CD14-positive monocyte (primary cell): Measurements from ENCODE around the gene MICALL1. TPM values are rescaled to one million over a fixed set of nuclear protein-coding genes. Genes with fewer than 3 reads are reported as not detected.

ENCODE experiments used
- DNase-seq, 3 donors: peaks; one replicate each; pipeline ENCODE4 v3.0.0-alpha.2; 2011 to 2022
- H2AFZ ChIP-seq: 2 replicates; pipeline ENCODE4 v1.6.0; 2012; ENCODE audit warnings: mild to moderate bottlenecking, low read depth, low read length, inconsistent platforms; ENCODE audit not compliant: insufficient read depth, poor library complexity, severe bottlenecking
- H3K27ac ChIP-seq, 2 donors: 1 replicate in 1 of 2; 2 replicates in 1 of 2; pipeline ENCODE4 v1.5.1; 2012 to 2013; ENCODE audit warnings: low read length in 2 of 2, control low read depth in 1 of 2, inconsistent platforms in 1 of 2, low read depth in 1 of 2, mild to moderate bottlenecking in 1 of 2
- H3K27me3 ChIP-seq, 2 donors: one replicate each; pipeline versions ENCODE4 v1.6.0 to v1.6.1; 2011 to 2013; ENCODE audit warnings: low read length in 2 of 2; ENCODE audit not compliant: control insufficient read depth in 2 of 2, insufficient read depth in 2 of 2
- H3K36me3 ChIP-seq, 2 donors: replicated peaks in 1 of 2; 1 replicate in 1 of 2; 2 replicates in 1 of 2; pipeline versions ENCODE4 v1.5.1 to v1.6.1; 2012 to 2013; ENCODE audit warnings: low read length in 2 of 2, control low read depth in 1 of 2, inconsistent platforms in 1 of 2, mild to moderate bottlenecking in 1 of 2; ENCODE audit not compliant: insufficient read depth in 2 of 2, control insufficient read depth in 1 of 2
- H3K4me1 ChIP-seq, 2 donors: 1 replicate in 1 of 2; 2 replicates in 1 of 2; pipeline versions ENCODE4 v1.5.1 to v1.6.1; 2012 to 2013; ENCODE audit warnings: low read length in 2 of 2, control low read depth in 1 of 2, inconsistent platforms in 1 of 2, mild to moderate bottlenecking in 1 of 2, moderate library complexity in 1 of 2; ENCODE audit not compliant: insufficient read depth in 2 of 2, control insufficient read depth in 1 of 2
- H3K4me2 ChIP-seq: replicated peaks from 2 replicates; pipeline ENCODE3; 2012; ENCODE audit warnings: low read length, moderate library complexity, mild to moderate bottlenecking; ENCODE audit not compliant: poor library complexity, severe bottlenecking; ENCODE audit errors: extremely low read depth
- H3K4me3 ChIP-seq, 3 experiments: fragments of 200-600 bp in 1 of 3; sonication (generic) in 1 of 3; replicated peaks in 1 of 3; 1 replicate in 2 of 3; 2 replicates in 1 of 3; pipeline ENCODE4 v1.5.1; 2011 to 2013; ENCODE audit warnings: low read length in 3 of 3, mild to moderate bottlenecking in 3 of 3, control low read depth in 2 of 3, low read depth in 2 of 3, inconsistent platforms in 1 of 3, moderate library complexity in 1 of 3
- H3K79me2 ChIP-seq: 2 replicates; pipeline ENCODE4 v1.6.0; 2012; ENCODE audit warnings: mild to moderate bottlenecking, control low read depth, inconsistent platforms, low read length, moderate library complexity; ENCODE audit not compliant: insufficient read depth
- H3K9ac ChIP-seq: 2 replicates; pipeline ENCODE4 v1.6.0; 2017; ENCODE audit warnings: low read length, mild to moderate bottlenecking; ENCODE audit not compliant: insufficient read depth, poor library complexity, severe bottlenecking
- H3K9me3 ChIP-seq, 2 donors: replicated peaks in 1 of 2; 1 replicate in 1 of 2; 2 replicates in 1 of 2; pipeline versions ENCODE4 v1.5.1 to v1.6.1; 2012 to 2013; ENCODE audit warnings: low read length in 2 of 2, control low read depth in 1 of 2; ENCODE audit not compliant: control insufficient read depth in 1 of 2, insufficient read depth in 1 of 2
- H4K20me1 ChIP-seq: 2 replicates; pipeline ENCODE4 v1.6.0; 2012; ENCODE audit warnings: mild to moderate bottlenecking, low read length, control low read depth, moderate library complexity; ENCODE audit not compliant: insufficient read depth
- H3K27ac Mint-ChIP-seq, 7 donors: one replicate each; pipeline ENCODE4 v1.8.0; 2020; ENCODE audit warnings: mild to moderate bottlenecking in 7 of 7, mixed read lengths in 7 of 7, moderate library complexity in 6 of 7, inconsistent platforms in 2 of 7
- H3K27me3 Mint-ChIP-seq, 3 donors: one replicate each; pipeline ENCODE4 v1.8.0; 2021 to 2022; ENCODE audit warnings: low read depth in 3 of 3, mild to moderate bottlenecking in 3 of 3, mixed read lengths in 3 of 3, moderate library complexity in 3 of 3, inconsistent platforms in 1 of 3
- H3K36me3 Mint-ChIP-seq, 2 donors: one replicate each; pipeline ENCODE4 v1.8.0; 2020; ENCODE audit warnings: mixed read lengths in 2 of 2, inconsistent platforms in 1 of 2, mild to moderate bottlenecking in 1 of 2
- H3K4me1 Mint-ChIP-seq: one replicate; pipeline ENCODE4 v1.8.0; 2020; ENCODE audit warnings: mild to moderate bottlenecking, mixed read lengths
- H3K4me3 Mint-ChIP-seq, 2 donors: one replicate each; pipeline ENCODE4 v1.8.0; 2020; ENCODE audit warnings: mild to moderate bottlenecking in 2 of 2, mixed read lengths in 2 of 2, moderate library complexity in 1 of 2
- H3K9me3 Mint-ChIP-seq, 7 donors: one replicate each; pipeline ENCODE4 v1.8.0; 2020 to 2022; ENCODE audit warnings: mixed read lengths in 7 of 7, mild to moderate bottlenecking in 6 of 7, moderate library complexity in 6 of 7, inconsistent platforms in 2 of 7
- CTCF ChIP-seq: fragments of 200-600 bp; IDR thresholded peaks from one replicate; pipeline ENCODE4 v1.8.0; 2022; ENCODE audit warnings: antibody characterized with exemption, mild to moderate bottlenecking
- WGBS: methylation state at CpG from one replicate; pipeline ENCODE4 v1.1.5; 2013; ENCODE audit warnings: missing lambda C conversion rate; ENCODE audit not compliant: insufficient coverage; 5-methylcytosine and 5-hydroxymethylcytosine counted together
- intact Hi-C, 2 donors: fragments of 100-400 bp; cut with micrococcal nuclease; formaldehyde crosslinking; loops; one replicate each; pipeline versions ENCODE4 v1.15.0 to v1.15.1; 2023
- polyA plus RNA-seq, 3 donors: library from polyadenylated mRNA; depleted of rRNA in 1 of 3; unstranded in 2 of 3; stranded (reverse) in 1 of 3; fragments of 300-500 nt in 2 of 3; fragments of >200 nt in 1 of 3; fragmentation: Illumina TruSeq in 2 of 3; gene quantifications; 1 replicate in 2 of 3; 2 replicates in 1 of 3; pipeline ENCODE4 v1.2.3, GENCODE V29; 2012 to 2021

MICALL1 gene
- polyA plus RNA-seq, 3 donors: 0.51 to 7.0 (median 1.3) TPM

- Mint-ChIP-seq H3K27ac (no peak overlapping the region), H3K27me3 (peaks cover 0 to 3% (median 0%) of the 10 kb centered on the region in 3 donors), H3K9me3 (no peaks in the 10 kb centered on the region), H3K4me3 (no peak overlapping the region), H3K36me3 (peaks cover 43 to 68% of the 10 kb centered on the region in 2 donors), H3K4me1 (no peaks in the 10 kb centered on the region)
- Histone ChIP-seq H3K9ac (no peak overlapping the region), H3K4me1 (no peaks in the 10 kb centered on the region), H2AFZ (no peak overlapping the region), H3K9me3 (no peaks in the 10 kb centered on the region), H3K79me2 (no peaks in the 10 kb centered on the region), H3K36me3 (peaks cover 48 to 58% of the 10 kb centered on the region in 2 donors), H4K20me1 (no peaks in the 10 kb centered on the region), H3K27ac (no peak overlapping the region), H3K4me3 (no peak overlapping the region), H3K27me3 (no peaks in the 10 kb centered on the region), H3K4me2 (no peak overlapping the region)
- no peak for DNase-seq
- intact Hi-C loops: no loop called here
- no peak for TF ChIP-seq CTCF
- WGBS: 95% methylated on average over 3 of the region's 5 CpGs
These were observed 21.5 kb downstream of the MICALL1 start for GRCh38 chr22:37927637-37927936.

- Histone ChIP-seq H3K4me1 (peaks cover 6 to 8% of the 10 kb centered on the region in 2 donors), H3K4me2 (no peak overlapping the region), H3K27me3 (no peaks in the 10 kb centered on the region), H3K36me3 (peaks cover 50 to 53% of the 10 kb centered on the region in 2 donors), H2AFZ (no peak overlapping the region), H3K79me2 (no peaks in the 10 kb centered on the region), H3K27ac (no peak overlapping the region), H4K20me1 (no peaks in the 10 kb centered on the region), H3K4me3 (no peak overlapping the region), H3K9me3 (no peaks in the 10 kb centered on the region), H3K9ac (no peak overlapping the region)
- intact Hi-C loops: no loop called here
- peaks cover 44 to 69% of the 10 kb centered on the region in 2 donors for H3K36me3 Mint-ChIP-seq
- no peak overlapping the region for H3K4me3 Mint-ChIP-seq
- DNase-seq: no peak
- no peak overlapping the region for H3K27ac Mint-ChIP-seq
- no peak for TF ChIP-seq CTCF
- WGBS: 98% methylated on average over 4 of the region's 5 CpGs
- no peaks in the 10 kb centered on the region for H3K9me3 Mint-ChIP-seq
- peaks cover 10% of the 10 kb centered on the region for H3K4me1 Mint-ChIP-seq
- H3K27me3 Mint-ChIP-seq: peaks cover 0 to 3% (median 0%) of the 10 kb centered on the region in 3 donors
These were observed 23.3 kb downstream of the MICALL1 start for GRCh38 chr22:37929390-37929789.
